IPS DF 6.9 (cell line): ENCODE measurements around the gene CEP78.

Experiments
- DNase-seq: peaks from one replicate; pipeline ENCODE4 v3.0.0-alpha.2; 2013; ENCODE audit warnings: low read depth, low spot score
- H3K27ac ChIP-seq: one replicate; pipeline ENCODE4 v1.5.1; 2013; ENCODE audit warnings: low read length, control low read depth
- H3K27me3 ChIP-seq: 2 replicates; pipeline ENCODE4 v1.6.1; 2013; ENCODE audit warnings: mild to moderate bottlenecking, low read length; ENCODE audit not compliant: control insufficient read depth, insufficient read depth
- H3K36me3 ChIP-seq: 2 replicates; pipeline ENCODE4 v1.6.1; 2013; ENCODE audit warnings: low read length; ENCODE audit not compliant: control insufficient read depth, insufficient read depth
- H3K4me1 ChIP-seq: 2 replicates; pipeline ENCODE4 v1.6.1; 2013; ENCODE audit warnings: low read length; ENCODE audit not compliant: control insufficient read depth, insufficient read depth
- H3K4me3 ChIP-seq: 2 replicates; pipeline ENCODE4 v1.5.1; 2013; ENCODE audit warnings: mild to moderate bottlenecking, low read length
- H3K9me3 ChIP-seq: 2 replicates; pipeline ENCODE4 v1.6.1; 2013; ENCODE audit warnings: low read length, inconsistent platforms; ENCODE audit not compliant: control insufficient read depth, insufficient read depth
- WGBS: extraction: QIAGEN DNeasy Blood & Tissue Kit; methylation state at CpG from one replicate; pipeline ENCODE4 v1.1.7; 2013; ENCODE audit warnings: mixed read lengths, missing lambda C conversion rate; ENCODE audit not compliant: insufficient read length, insufficient coverage; 5-methylcytosine and 5-hydroxymethylcytosine counted together

The CEP78 gene

DNA sequence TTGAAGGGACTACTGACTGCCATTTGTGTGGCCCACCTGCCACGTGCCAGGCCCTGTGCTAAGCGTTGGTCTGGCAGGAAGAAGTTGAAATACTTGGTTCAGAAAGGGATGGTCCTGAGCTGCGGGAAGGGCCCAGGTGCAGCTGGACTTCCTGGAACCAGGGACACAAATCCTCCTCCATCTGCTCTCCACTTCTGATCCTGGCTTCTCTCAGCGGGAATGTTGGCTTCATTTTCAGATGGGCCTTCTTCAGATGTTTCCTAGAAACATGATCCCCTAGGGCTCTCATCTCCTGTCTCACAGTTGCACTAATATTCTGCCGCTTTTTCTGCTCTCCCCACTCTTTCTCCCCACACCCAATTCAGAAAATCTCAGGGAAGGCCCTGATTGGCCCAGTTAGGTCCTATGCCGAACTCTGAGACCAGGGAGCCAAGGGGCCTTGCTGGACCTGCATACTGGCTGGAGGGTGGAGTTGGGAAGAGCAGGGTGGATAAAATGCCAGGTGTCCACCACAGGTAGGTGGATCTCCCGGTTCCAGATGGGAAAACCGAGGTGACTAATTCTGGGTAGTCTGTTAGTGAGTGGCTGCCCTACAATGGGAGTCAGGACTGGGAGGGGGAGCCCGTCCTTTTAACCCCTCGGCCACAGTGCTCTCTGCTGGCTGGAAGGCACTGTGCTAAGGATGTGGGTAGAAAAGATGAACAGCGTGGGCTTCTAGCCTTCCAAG lies 80.5 kb downstream of the CEP78 start:
- no CpG with 5 or more reads among the region's 11 CpGs for WGBS
- DNase-seq = no peak
- no peak overlapping the region for H3K27ac ChIP-seq

DNA sequence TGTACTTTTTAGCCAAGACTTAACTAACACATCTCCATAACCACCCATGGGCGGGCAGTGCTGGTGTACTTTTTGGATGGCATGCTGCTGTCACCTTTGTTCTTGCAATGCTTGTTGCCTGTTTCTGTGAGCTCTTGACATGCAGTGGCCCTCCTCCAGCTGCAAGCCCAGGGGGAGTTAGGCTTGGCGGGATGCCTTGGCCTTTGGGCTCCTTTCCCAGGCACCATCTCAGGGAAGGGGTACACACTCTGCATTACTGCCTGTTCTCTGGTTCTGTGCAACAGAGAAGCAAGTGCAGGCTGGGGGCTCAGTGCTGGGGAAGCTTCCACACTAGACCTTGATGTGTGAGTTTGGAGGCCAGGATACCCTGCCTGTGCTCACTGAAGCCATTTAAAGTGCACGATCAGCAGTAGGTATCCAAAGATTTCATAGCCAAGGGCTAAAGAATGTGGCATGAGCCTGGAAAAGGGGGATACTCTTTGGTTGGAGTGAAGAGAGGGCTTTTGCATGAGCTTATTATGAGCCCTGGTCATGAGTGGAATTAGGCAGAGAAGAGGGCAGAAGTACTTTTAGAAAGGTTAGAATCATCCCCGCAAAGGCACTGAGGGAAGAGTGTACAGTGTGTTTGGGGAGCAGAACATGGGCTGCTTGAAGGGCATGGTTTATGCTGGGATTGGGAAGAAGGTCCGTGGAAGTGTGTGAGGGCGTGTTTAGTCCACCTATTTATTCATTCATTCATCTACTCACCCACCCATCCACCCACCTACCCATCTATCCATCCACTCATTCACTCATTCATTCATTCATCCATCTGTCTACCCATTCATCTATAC lies 83.5 kb downstream of the CEP78 start:
- H3K9me3 ChIP-seq = no peaks in the 10 kb centered on the region
- H3K36me3 ChIP-seq = peaks cover 51% of the 10 kb centered on the region; the same call in 1 of the 2 replicates
- DNase-seq = no peak
- no CpG with 5 or more reads among the region's 6 CpGs for WGBS
- no peak overlapping the region for H3K27ac ChIP-seq
- no peak overlapping the region for H3K4me3 ChIP-seq
- no peaks in the 10 kb centered on the region for H3K4me1 ChIP-seq
- no peaks in the 10 kb centered on the region for H3K27me3 ChIP-seq

More for the DNA sequence above, 80.5 kb downstream of the CEP78 start:
- no peak overlapping the region for H3K4me3 ChIP-seq
- no peaks in the 10 kb centered on the region for H3K27me3 ChIP-seq
- no peaks in the 10 kb centered on the region for H3K9me3 ChIP-seq
- peaks cover 42% of the 10 kb centered on the region for H3K36me3 ChIP-seq
- H3K4me1 ChIP-seq = no peaks in the 10 kb centered on the region

DNA sequence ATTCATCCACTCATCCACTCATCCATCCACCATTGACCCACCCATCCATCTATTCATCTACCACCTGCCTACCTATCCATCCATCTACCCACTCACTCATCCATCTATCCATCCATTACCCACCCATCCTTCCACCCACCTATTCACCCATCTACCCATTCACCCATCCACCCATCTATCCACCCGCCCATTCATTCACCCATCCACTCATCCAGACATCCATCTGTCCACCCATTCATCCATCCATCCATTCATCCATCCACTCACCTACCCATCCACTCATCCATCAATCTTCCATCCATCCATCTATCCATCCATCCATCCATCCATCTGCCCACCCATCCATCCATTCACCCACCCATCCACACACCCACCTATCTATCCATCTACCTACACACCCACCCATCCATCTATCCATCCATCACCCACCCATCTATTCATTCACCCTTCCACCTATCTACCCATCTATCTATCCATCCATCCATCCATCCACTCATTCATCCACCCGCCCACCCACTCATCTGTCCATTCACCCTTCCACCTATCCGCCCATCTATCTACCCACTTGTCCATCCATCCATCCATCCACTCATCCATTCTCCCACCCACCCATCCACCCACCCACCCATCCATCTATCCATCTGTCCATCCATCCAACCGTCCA lies 84.3 kb downstream of the CEP78 start:
- Histone ChIP-seq H3K27ac (no peak overlapping the region), H3K9me3 (no peaks in the 10 kb centered on the region), H3K36me3 (peaks cover 46% of the 10 kb centered on the region; the same call in 1 of the 2 replicates), H3K4me1 (no peaks in the 10 kb centered on the region), H3K27me3 (no peaks in the 10 kb centered on the region), H3K4me3 (no peak overlapping the region)
- WGBS = 100% methylated on average over 1 of the region's 4 CpGs
- no peak for DNase-seq

- WGBS = no CpG with 5 or more reads among the region's 4 CpGs
Measured at GRCh38 chr9:78320875-78321496, 85.1 kb downstream of the CEP78 start.

DNA sequence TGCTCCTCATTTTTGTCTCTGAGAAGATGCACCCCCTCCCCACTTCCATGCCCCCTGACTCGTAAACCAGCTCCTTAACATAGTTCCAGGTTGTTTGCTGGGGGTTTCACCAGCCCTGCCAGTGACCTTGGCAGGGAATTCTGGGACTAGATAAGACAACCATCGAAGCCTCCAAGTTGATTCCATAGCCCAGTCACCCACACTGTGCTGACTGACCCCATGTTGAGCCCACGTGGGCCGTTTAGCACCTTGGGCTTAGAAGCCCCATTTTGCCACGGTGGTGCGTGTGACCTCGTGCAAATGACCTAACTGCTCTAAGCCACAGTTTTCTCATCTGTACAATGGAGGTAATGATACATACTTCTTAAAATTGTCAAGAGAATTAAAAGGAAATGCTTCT lies 85.6 kb downstream of the CEP78 start:
- no peak overlapping the region for H3K27ac ChIP-seq
- no CpG with 5 or more reads among the region's 7 CpGs for WGBS

More at GRCh38 chr9:78320875-78321496, 85.1 kb downstream of the CEP78 start:
- no peak for DNase-seq
- H3K4me1 ChIP-seq = no peaks in the 10 kb centered on the region
- H3K27ac ChIP-seq = no peak overlapping the region
- no peak overlapping the region for H3K4me3 ChIP-seq
- no peaks in the 10 kb centered on the region for H3K9me3 ChIP-seq
- H3K27me3 ChIP-seq = no peaks in the 10 kb centered on the region
- peaks cover 46% of the 10 kb centered on the region; the same call in 1 of the 2 replicates for H3K36me3 ChIP-seq

DNA sequence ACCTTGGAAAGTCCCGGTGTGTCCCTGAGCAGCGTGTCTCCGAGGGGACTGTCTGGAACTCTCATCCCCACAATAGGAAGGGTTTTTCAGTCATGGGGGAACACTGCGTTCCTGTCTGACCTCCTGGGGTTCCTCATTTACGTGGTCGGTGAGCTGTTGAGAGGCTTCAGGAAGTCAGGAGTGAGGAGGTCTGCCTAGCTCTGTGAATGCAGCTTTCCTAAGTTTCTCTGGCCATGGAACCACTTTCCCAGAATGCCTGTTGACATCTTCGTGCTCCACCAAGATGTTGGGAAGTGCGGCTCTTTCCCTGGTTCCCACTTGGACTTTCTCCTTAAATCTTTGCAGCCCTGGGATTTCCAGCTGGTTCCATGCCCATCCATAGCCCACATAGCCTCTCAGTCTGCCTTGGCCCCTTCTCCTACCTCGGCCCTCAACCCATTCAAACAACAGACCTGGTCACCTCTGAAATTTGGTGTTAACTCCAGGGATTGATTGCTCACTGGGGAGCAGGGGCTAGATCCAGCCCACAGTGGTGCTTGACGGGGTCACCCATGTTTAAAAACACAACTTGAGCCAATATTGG lies 88.3 kb downstream of the CEP78 start:
- no CpG with 5 or more reads among the region's 10 CpGs for WGBS
- DNase-seq = no peak
- Histone ChIP-seq H3K4me1 (no peaks in the 10 kb centered on the region), H3K27me3 (no peaks in the 10 kb centered on the region), H3K36me3 (peaks cover 29% of the 10 kb centered on the region; the same call in 1 of the 2 replicates), H3K27ac (no peak overlapping the region), H3K9me3 (no peaks in the 10 kb centered on the region), H3K4me3 (no peak overlapping the region)

More for the DNA sequence above, 85.6 kb downstream of the CEP78 start:
- DNase-seq = no peak
- Histone ChIP-seq H3K9me3 (no peaks in the 10 kb centered on the region), H3K4me3 (no peak overlapping the region), H3K27me3 (no peaks in the 10 kb centered on the region), H3K36me3 (peaks cover 41% of the 10 kb centered on the region; the same call in 1 of the 2 replicates), H3K4me1 (no peaks in the 10 kb centered on the region)

- no peaks in the 10 kb centered on the region for H3K4me1 ChIP-seq
- H3K9me3 ChIP-seq = no peaks in the 10 kb centered on the region
- H3K27ac ChIP-seq = no peak overlapping the region
- H3K4me3 ChIP-seq = no peak overlapping the region
- WGBS = no CpG with 5 or more reads among the region's 8 CpGs
- no peaks in the 10 kb centered on the region for H3K27me3 ChIP-seq
- peaks cover 25% of the 10 kb centered on the region; the same call in 1 of the 2 replicates for H3K36me3 ChIP-seq
- no peak for DNase-seq
Measured at GRCh38 chr9:78324682-78325081, 88.8 kb downstream of the CEP78 start.

DNA sequence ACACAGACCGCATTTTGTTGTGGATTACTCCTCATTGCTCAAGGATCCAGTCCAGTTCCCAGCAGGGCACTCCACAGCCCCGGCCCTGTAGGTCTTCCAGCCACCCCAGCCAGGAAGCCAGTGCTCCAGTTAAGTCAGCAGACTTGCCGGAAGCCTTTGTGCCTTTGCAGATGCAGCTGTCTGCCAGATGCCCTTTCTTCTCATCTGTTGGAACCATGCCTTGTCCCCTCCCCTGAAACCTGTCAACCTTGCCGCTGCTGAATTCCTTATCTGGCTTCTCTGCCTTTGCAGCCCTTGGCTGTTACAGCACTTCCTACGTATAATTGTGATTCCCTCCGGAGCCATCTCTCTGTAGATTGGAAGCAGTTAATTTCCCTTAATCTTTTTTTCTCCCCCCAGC lies 89.5 kb downstream of the CEP78 start:
- Histone ChIP-seq H3K4me3 (no peak overlapping the region), H3K27me3 (no peaks in the 10 kb centered on the region), H3K4me1 (no peaks in the 10 kb centered on the region), H3K9me3 (no peaks in the 10 kb centered on the region), H3K27ac (no peak overlapping the region), H3K36me3 (peaks cover 18% of the 10 kb centered on the region; the same call in 1 of the 2 replicates)
- DNase-seq = no peak
- WGBS = no CpG with 5 or more reads among the region's 6 CpGs

DNA sequence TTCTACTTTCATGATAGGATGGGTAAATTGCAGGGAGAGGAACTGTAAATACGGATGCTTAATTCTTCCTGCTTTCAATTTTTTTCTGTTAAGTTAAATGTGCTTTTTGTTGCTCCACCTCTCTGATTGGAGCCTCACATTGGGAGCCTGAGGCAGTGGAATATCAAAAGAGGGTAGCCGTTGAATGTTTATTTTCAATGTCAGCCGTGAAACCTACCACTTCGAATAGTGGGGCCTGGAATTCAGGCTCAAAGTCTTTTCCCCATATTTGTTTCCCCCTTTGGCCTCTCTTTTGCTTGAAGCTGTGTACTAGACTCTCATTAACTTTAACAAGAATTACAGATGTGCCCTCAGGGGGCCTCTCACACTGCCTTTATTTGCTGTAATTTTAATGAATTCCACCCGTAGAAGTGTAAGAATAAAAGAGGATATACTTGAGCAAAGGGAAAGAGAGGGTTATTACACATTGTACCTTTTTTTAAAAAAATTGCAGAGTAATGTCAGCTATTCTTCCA lies 90.0 kb downstream of the CEP78 start:
- no peak overlapping the region for H3K27ac ChIP-seq
- H3K36me3 ChIP-seq = peaks cover 17% of the 10 kb centered on the region; the same call in 1 of the 2 replicates
- H3K9me3 ChIP-seq = no peaks in the 10 kb centered on the region
- no peaks in the 10 kb centered on the region for H3K4me1 ChIP-seq
- no peak overlapping the region for H3K4me3 ChIP-seq
- no CpG with 5 or more reads among the region's 5 CpGs for WGBS
- no peaks in the 10 kb centered on the region for H3K27me3 ChIP-seq
- no peak for DNase-seq
